GM11168 (cell line): ENCODE data around the gene GRAMD2A.

Experiments used
- in situ Hi-C: fragments of 300-500 bp; cut with MboI; formaldehyde crosslinking; loops from one replicate; pipeline ENCODE4 v1.12.0; 2022; ENCODE audit warnings: low sequenced_read_pairs; ENCODE audit not compliant: unreplicated experiment

GRAMD2A gene

DNA sequence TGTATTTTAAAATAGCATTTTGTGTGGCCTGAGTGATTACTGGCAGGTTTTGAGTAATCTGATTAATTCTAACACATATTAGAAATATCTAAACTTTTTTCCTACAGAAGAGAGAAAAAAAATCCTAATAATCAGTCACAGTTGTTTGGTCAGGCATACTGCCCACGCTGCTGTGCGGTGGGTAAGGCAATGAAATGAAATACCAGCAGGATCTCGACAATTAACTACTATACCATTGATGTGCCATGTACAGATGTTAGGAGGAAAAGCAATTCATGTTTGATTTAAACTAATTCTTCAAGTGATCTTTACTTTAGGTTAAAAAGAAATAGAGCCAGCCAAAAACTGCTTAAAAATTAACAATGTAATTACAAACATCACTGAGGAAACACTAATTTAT is 5.2 kb downstream of the GRAMD2A start:
- in situ Hi-C loops: no loop called here

DNA sequence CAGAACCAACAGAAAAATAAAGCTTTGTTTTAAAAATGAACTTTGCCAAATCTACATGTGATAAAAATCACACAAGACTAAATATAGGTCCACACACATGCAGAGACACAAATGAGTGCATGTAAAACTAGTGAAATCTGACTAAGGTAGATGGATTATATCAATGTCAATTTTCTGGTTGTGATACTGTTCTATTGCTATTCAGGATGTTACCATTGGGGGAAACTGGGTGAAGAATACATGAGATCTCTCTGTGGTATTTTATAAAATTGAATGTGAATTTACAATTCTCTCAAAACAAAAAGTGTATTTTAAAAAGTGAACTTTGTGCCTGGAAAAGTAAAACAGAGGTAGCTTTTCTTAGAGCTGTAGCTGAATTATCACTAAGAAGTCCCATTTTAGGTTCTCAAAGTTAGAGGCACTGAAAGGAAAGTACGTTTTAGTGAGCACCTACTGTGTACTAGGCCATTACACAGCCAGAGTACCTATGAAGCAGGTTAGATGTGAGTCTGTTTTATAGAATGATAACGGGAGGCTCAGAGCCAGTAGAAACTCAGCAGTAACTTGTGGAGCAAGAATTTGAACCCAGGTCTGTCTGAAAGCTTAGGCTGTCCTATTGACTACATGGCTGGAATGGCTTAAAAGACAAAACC is 8.2 kb downstream of the GRAMD2A start:
- in situ Hi-C loops: no loop called here

DNA sequence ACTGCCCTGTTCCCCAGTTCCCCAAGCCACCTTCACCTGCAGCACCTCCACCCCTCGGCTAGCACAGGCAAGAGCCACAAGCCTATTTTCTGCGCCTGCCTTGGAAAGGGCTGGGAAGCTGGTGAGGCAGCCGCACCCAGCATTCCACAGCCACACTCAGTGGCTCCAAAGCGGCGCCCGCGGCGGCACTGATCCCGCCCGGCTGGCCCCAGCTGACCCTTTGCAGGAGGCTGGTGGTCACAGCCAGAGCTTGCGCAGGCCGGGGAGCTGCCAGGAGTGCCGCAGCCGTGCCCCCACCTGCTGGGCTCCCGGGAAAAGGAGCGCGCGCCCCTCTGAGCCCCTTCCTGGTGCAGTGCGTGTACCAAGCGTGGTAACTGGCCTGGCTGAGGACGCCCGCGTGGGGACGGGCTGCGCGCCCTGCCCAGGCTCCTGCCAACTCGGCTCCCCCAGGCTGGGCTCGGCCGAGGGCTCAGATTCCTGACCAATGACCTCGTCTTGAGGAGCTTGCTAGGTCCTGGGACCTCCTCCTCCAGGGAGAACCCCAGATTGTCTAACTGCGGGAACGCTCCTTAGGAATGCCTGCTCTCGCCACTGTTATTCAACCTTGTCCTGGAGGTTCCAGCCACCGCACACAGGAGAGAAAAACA is 13.3 kb downstream of the GRAMD2A start:
- in situ Hi-C loops: no loop called here

DNA sequence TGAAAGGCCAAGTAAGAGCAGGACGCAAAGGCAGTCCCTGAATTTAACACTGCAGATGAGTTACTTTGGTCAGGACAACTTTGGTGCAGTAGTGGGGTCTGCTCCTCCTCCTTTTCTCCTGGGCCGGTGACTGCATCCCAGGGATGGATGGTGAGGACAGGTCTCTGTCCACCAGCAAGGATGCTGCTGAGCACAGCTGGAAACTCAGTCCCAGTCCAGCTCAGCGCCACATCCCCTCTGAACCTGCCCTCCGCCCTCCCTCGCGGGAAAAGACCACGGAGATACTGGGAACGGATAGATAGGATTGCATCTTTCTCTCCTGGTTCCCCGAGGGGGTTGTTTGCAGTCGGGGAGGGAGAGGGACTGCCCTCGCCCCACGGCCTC is 13.8 kb downstream of the GRAMD2A start:
- in situ Hi-C loops: no loop called here

DNA sequence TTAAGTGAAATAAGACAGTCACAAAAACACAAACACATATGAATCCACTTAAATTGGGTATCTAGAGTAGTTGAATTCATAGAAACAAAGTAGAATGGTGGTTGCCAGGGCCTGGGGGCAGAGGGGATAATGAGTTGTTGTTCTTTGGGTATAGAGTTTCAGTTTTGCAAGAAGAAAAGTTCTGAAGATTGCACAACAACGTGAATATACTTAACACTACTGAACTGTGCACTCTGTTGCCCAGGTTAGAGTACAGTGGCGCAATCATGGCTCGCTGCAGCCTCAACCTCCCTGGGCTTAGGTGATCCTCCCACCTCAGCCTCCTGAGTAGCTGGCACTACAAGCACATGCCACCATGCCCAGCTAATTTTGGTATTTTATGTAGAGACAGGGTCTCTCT is 14.9 kb downstream of the GRAMD2A start:
- in situ Hi-C loops: no loop called here

DNA sequence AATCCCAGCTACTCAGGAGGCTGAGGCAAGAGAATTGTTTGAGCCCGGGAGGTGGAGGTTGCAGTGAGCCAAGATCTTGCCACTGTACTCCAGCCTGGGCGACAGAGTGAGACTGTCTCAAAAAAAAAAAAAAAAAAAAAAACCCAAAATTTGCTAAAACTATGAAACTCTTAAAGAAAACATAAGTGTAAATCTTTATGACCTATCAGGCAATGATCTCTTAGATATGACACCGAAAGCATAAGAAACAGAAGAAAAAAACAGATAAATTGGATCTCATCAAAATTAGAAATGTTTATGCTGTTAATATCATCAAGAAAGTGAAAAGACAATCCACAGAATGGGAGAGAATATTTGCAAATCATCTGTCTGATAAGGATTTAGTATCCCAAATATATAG is 15.3 kb downstream of the GRAMD2A start:
- in situ Hi-C loops: no loop called here

DNA sequence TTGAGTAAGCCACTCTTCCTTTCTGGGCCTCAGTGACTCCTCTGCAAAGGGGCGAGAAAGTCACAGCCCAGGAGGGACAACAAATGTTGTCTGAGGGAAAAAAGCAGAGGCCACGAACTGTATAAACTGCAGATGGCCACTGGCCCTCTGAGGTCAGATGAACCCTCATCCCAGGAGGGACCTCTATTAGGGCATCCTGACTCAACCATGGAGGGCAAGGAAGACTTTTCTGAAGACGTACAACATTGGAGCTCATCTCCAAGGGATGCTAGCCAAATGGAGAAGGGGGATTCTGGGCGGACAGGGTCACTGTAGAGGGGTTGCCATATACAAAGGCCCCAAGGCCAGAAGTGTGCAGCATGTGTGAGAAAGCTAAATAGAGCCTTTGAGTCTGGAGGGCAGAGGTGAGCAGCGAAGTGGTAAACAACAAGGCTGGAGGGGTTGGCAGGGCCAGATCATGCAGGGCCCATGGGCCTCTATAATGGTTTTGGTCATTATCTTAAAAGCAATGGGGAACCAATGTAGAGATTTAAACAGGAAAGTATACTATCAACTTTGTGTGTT is 16.7 kb downstream of the GRAMD2A start:
- in situ Hi-C loops: no loop called here

DNA sequence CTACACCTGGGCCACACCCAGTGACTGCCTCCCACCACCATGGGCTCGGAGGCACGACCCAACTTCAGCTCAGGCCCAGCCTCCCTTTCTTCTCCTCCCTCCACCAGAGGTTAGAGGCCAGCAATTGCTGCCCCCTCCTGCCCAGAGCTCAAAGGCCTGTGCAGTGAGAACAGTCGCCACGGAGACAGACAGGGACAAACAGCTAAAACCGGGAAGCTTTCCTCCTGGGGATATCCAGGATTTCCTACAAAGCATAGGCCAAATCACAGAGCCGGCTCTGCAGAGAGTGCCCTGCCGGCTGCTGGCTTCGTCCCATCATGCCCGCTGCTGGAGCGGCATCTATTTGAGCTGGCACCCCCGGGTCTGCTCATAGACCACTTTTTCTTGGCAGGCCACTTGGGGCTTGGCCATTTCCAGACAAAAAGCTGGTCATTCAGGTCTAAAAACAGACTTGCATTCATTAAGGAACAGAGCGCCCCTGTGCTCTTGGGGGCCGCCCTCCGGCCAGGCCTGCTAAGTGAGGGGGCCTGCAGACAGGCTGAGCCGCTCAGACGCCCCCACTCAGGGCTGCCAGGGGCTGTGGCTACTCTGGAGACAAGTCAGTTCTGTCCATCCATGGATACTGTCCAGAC is 17.5 kb downstream of the GRAMD2A start:
- in situ Hi-C loops: no loop called here

DNA sequence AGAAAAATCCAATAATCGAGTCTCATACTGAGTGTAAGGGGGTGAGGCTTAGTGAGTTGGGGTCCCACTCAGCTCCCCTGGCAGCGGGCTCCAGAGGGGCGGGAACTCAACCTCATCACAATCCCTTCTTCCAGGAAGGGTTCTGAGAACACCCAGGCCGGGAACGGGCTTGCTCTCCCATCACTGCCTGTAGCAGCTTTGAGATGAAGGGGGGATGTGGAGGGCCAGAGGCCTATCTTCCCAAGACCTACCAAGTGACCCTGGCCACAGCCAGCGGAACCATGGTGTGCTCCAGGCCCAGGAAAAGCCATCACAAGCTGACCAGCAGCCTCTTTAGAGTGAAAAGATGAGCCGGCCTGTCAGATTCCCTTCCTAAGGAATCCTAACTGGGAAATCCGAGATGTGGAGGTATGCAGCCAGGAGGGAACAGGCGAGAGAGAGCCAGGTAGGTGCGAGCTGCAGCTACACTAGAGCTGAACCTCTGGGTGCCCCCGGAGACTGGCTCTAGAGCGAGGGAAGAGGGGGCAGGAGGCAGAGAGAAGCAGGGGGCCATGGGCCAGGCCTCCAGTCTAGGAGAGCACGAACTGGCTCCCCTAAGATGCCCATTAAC is 18.5 kb downstream of the GRAMD2A start:
- in situ Hi-C loops: no loop called here

DNA sequence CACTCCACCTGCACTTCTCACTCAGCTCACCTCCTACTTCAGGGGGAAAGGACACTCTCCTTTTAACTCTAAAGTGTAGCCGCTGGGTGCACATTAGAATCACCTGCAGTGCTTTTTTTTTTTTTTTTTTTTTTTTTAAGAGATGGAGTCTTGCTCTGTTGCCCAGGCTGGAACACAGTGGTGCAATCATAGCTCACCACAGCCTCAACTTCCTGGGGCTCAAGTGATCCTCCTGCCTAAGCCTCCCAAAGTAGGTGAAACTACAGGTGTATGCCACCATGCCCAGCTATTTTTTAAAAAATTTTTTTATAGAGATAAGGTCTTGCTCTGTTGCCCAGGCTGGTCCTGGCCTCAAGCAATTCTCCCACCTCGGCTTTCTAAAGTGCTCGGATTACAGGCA is 20.8 kb downstream of the GRAMD2A start:
- in situ Hi-C loops: no loop called here

DNA sequence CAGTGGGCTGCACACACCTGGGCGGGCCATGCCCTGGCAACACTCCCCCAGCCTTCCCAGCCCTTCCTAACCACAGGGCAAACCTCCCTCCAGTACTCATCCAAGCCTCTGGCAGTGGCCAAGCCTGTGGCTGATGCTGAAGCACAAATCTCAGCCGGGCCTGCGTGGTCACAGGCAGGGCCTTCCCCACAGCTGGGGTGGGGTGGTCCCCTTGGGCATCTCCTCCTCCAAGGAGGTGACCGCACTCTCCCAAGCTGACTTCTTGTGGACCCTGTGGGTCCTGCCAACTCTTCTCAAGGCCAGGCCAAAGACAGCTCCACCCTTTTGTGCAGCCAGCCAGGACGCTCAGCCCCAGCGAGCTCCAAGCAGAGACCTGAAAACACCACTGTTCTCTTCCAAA is 21.4 kb downstream of the GRAMD2A start:
- in situ Hi-C loops: no loop called here

DNA sequence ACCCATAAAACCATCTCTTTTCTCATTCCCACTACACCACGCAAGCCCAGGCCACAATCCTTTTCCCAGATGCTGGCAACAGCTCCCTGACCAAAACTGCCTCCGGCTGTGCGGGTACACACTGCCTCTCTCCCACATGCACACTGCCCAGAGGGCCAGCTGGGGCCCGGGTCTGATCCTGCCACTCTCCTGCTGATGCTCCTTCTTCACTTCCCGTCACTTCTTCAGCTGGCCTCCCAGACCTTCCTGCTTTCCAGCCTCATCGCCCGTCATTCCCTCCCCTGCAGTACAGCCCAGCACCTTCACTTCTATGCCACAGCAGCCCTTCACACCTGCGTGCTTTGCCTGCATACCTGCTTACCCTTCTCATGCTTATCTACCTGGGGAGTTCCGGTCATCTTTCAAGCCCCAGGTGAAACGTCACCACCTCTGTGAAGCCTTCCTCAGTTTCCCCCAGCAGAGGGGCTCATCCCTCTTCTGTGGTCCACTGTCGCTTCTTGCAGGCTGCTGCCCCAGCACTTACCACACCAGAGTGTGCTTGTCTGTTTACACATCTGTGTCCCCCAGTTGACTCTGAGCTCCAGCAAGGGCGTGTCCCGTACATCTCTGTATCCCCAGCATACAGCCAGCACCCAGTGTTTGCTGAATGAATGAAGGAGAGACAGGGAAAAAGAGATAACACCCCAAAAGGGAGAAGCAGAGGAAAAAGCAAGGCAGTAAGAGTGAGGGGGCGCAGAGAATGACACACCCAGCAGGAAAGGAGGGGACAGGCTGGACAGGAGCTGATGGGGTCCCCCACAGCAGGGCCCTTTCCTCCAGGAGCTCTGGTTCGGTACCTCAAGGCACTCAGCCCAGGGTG is 22.2 kb downstream of the GRAMD2A start:
- in situ Hi-C loops: no loop called here

DNA sequence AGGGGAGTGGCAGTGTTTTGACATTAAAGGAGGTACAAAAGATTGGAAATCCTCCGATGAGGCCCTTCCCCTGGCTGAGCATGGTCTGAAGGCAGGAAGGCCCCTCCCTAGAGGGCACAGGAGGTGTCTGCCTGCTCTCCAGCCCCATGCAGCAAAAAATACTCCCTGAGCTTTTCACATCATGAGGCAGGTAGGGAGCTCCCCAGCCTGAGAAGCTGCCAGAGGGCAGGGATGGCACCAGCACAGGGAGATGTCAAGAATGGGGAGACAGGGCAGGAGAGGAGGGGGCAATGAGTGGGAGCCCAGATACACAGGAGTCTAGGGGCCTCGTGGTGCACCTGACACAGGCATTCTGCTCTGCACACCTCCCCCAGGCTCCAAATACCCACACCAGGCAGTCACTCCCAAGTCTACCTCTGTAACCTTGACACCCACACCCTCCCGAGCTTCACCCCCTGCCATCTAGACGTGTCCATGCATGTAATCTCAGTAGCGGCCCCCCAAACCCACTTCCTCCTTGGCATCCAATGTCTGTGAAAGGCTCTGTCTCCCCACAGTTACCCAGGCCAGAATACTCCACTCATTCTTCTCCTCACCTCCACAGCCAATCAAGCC is 22.9 kb downstream of the GRAMD2A start:
- in situ Hi-C loops: loop anchor here (25.0 kb wide), 2 partner anchors 412 to 712 kb away; no protein-coding TSS in a partner anchor

DNA sequence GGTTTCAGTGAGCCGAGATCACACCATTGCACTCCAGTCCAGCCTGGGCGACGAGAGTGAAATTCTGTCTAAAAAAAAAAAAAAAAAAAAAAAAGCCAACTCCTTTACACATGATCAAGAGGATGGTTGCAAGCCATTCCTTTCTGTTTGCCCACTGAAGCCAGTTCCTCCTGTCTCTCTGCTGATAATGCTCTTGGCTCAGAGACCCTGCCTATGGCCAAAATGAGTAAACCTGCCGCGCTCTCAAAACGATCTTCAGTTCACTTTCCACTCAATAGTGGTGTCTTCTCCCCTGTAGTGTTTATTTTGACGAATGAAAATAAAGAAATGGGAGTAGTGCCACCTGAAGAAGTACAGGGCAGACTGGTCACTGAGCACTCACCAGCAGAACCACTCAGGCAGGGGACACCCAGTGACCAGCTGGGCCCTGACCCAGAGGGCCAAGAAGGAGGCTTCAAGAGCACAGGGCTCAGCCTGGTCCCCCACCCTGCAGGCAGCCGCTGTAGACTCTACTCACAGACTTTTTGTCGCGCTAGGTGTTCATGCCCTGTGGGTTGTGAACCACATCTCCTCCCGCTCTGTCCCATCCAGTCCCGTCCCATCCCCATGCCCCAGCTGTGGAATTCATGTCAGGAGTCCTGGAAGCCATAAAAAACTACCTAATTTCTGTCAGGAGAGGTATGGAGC is 23.6 kb downstream of the GRAMD2A start:
- in situ Hi-C loops: loop anchor here (25.0 kb wide), 2 partner anchors 412 to 712 kb away; no protein-coding TSS in a partner anchor

DNA sequence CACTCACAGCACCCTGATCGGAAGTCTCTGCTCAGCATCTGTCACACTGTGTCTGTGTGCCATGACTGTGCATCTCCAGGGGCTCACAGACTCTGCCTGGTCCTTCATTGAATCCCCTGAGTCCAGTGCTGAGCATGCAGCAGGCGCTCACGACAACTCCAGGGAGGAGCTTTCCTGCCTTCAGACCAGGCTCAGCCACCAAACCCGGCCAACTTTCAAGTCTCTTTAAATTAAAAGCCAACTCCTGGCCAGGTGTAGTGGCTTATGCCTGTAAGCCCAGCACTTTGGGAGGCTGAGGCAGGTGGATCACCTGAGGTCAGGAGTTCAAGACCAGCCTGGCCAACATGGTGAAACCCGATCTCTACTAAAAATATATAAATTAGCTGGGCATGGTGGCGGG is 24.2 kb downstream of the GRAMD2A start:
- in situ Hi-C loops: loop anchor here (25.0 kb wide), 2 partner anchors 411 to 711 kb away; no protein-coding TSS in a partner anchor

DNA sequence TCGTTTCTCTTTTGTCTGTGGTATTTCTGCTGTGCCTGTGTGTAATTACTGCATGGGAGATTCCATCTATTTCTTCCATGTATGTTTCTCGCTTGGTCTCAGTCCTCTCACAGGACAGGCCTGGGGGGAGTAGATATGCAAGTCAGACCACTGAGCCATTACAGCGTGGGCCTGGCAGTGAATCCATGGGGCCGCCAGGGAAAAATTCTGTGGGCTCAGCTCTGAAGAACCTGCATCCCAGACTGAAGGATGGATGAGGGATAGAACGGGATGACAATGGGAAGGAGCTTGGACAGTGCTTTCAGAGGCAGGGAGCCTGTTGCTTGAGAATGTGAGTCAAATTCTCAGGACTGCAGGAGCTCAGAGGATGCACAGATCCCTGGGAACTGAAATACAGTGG is 24.8 kb downstream of the GRAMD2A start:
- in situ Hi-C loops: loop anchor here (25.0 kb wide), 2 partner anchors 410 to 710 kb away; no protein-coding TSS in a partner anchor

DNA sequence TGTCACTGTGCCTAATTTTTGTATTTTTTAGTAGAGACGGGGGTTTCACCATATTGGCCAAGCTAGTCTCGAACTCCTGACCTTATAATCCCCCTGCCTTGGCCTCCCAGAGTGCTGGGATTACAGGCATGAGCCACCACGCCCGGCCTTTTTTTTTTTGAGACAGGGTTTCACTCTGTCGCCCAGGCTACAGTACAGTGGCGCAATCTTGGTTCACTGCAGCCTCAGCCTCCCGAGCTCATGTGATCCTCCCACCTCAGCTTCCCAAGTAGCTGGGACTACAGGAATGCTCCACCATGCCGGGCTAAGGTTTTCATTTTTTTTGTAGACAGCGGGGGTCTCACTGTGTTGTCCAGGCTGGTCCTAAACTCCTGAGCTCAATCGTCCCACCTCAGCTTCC is 25.6 kb downstream of the GRAMD2A start:
- in situ Hi-C loops: loop anchor here (25.0 kb wide), 2 partner anchors 410 to 710 kb away; no protein-coding TSS in a partner anchor

DNA sequence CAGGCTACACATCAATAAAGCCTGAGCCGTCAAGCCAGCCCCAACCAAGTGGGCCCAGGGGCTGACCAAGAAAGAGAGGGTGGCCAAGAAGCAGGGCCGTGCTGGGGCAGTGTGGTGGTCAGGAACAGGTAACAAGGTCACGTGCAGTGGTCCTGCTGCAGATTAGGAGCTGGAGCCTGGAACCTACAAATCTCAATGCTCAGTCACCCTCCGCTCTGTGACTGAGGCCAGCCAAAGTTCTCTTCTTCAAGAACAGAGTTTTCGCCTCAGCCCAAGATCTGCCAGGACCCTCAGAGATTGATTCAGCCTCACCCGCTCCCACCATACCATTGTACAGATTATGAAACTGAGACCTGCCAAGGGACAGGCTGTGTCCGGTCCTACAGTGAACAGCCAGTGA is 26.9 kb downstream of the GRAMD2A start:
- in situ Hi-C loops: loop anchor here (25.0 kb wide), 2 partner anchors 408 to 708 kb away; no protein-coding TSS in a partner anchor
